ENCODE results near the gene RNU6-9.
"Not testable (repeated sequence)": the region's sequence is repeated elsewhere in the genome, so short reads cannot be mapped to it uniquely, and the experiment has no call there.

The RNU6-9 gene

GRCh38 chr19:882871-883497 is 10.3 kb upstream of the RNU6-9 start:
- H3K4me3 Mint-ChIP-seq, result no peak overlapping the region
- H3K36me3 Mint-ChIP-seq, result no peaks in the 10 kb centered on the region
- no peak overlapping the region for H3K27ac Mint-ChIP-seq
- no peaks in the 10 kb centered on the region for H3K9me3 Mint-ChIP-seq (ENCODE audit: low read depth)
- no peaks in the 10 kb centered on the region for H3K27me3 Mint-ChIP-seq
- peaks cover 9% of the 10 kb centered on the region for H3K4me1 Mint-ChIP-seq (ENCODE audit: low read depth)

GRCh38 chr19:883661-884211 is 9.5 kb upstream of the RNU6-9 start:
- no peaks in the 10 kb centered on the region for H3K27me3 Mint-ChIP-seq
- H3K9me3 Mint-ChIP-seq (ENCODE audit: low read depth), result no peaks in the 10 kb centered on the region
- H3K4me1 Mint-ChIP-seq (ENCODE audit: low read depth), result peaks cover 14% of the 10 kb centered on the region
- H3K4me3 Mint-ChIP-seq, result no peak overlapping the region
- no peak overlapping the region for H3K27ac Mint-ChIP-seq
- H3K36me3 Mint-ChIP-seq, result no peaks in the 10 kb centered on the region

- Mint-ChIP-seq H3K9me3 (ENCODE audit: low read depth) (no peaks in the 10 kb centered on the region), H3K4me1 (ENCODE audit: low read depth) (peaks cover 19% of the 10 kb centered on the region), H3K4me3 (no peak overlapping the region), H3K36me3 (no peaks in the 10 kb centered on the region), H3K27ac (no peak overlapping the region), H3K27me3 (no peaks in the 10 kb centered on the region)
These were observed 8.7 kb upstream of the RNU6-9 start for GRCh38 chr19:884420-885211.

- Mint-ChIP-seq H3K9me3 (ENCODE audit: low read depth) (no peaks in the 10 kb centered on the region), H3K4me1 (ENCODE audit: low read depth) (peaks cover 22% of the 10 kb centered on the region), H3K4me3 (no peak overlapping the region), H3K27me3 (no peaks in the 10 kb centered on the region), H3K27ac (no peak overlapping the region), H3K36me3 (no peaks in the 10 kb centered on the region)
These were observed 7.6 kb upstream of the RNU6-9 start for GRCh38 chr19:885536-886224.

GRCh38 chr19:887072-887471 is 6.2 kb upstream of the RNU6-9 start:
- Mint-ChIP-seq H3K27ac (peak overlapping the region; percentile 66), H3K27me3 (no peaks in the 10 kb centered on the region), H3K4me3 (no peak overlapping the region), H3K4me1 (ENCODE audit: low read depth) (peaks cover 27% of the 10 kb centered on the region), H3K9me3 (ENCODE audit: low read depth) (no peaks in the 10 kb centered on the region), H3K36me3 (no peaks in the 10 kb centered on the region)

GRCh38 chr19:887599-887998 is 5.7 kb upstream of the RNU6-9 start:
- Mint-ChIP-seq H3K9me3 (ENCODE audit: low read depth) (no peaks in the 10 kb centered on the region), H3K36me3 (no peaks in the 10 kb centered on the region), H3K27ac (peak overlapping the region; percentile 64), H3K4me1 (ENCODE audit: low read depth) (peaks cover 27% of the 10 kb centered on the region), H3K4me3 (no peak overlapping the region), H3K27me3 (no peaks in the 10 kb centered on the region)

- Mint-ChIP-seq H3K4me3 (peak overlapping the region; percentile 44), H3K27ac (peak overlapping the region; percentile 70), H3K27me3 (no peaks in the 10 kb centered on the region), H3K9me3 (ENCODE audit: low read depth) (no peaks in the 10 kb centered on the region), H3K36me3 (no peaks in the 10 kb centered on the region), H3K4me1 (ENCODE audit: low read depth) (peaks cover 27% of the 10 kb centered on the region)
These were observed 4.5 kb upstream of the RNU6-9 start for GRCh38 chr19:888581-889385.

GRCh38 chr19:889662-890295 is 3.5 kb upstream of the RNU6-9 start:
- peak overlapping the region; percentile 41 for H3K4me3 Mint-ChIP-seq
- no peaks in the 10 kb centered on the region for H3K36me3 Mint-ChIP-seq
- H3K4me1 Mint-ChIP-seq (ENCODE audit: low read depth), result peaks cover 27% of the 10 kb centered on the region
- H3K27me3 Mint-ChIP-seq, result no peaks in the 10 kb centered on the region
- peak overlapping the region; percentile 22 for H3K27ac Mint-ChIP-seq
- H3K9me3 Mint-ChIP-seq (ENCODE audit: low read depth), result no peaks in the 10 kb centered on the region

GRCh38 chr19:890831-891230 is 2.5 kb upstream of the RNU6-9 start:
- Mint-ChIP-seq H3K4me3 (peak overlapping the region; percentile 76), H3K27ac (no peak overlapping the region), H3K27me3 (no peaks in the 10 kb centered on the region), H3K4me1 (ENCODE audit: low read depth) (peaks cover 28% of the 10 kb centered on the region), H3K9me3 (ENCODE audit: low read depth) (no peaks in the 10 kb centered on the region), H3K36me3 (no peaks in the 10 kb centered on the region)

GRCh38 chr19:891421-892200 is 1.7 kb upstream of the RNU6-9 start:
- H3K4me3 Mint-ChIP-seq, result peak overlapping the region; percentile 81
- H3K9me3 Mint-ChIP-seq (ENCODE audit: low read depth); H3K27me3 Mint-ChIP-seq; H3K36me3 Mint-ChIP-seq; H3K27ac Mint-ChIP-seq: not testable (repeated sequence)
- peaks cover 28% of the 10 kb centered on the region for H3K4me1 Mint-ChIP-seq (ENCODE audit: low read depth)

- Mint-ChIP-seq H3K27ac (peak overlapping the region; percentile 68), H3K36me3 (no peaks in the 10 kb centered on the region), H3K4me3 (peak overlapping the region; percentile 81), H3K27me3 (no peaks in the 10 kb centered on the region), H3K9me3 (ENCODE audit: low read depth) (no peaks in the 10 kb centered on the region), H3K4me1 (ENCODE audit: low read depth) (peaks cover 24% of the 10 kb centered on the region)
These were observed 916 bp upstream of the RNU6-9 start for GRCh38 chr19:892243-892893.

- Mint-ChIP-seq H3K9me3 (ENCODE audit: low read depth) (no peaks in the 10 kb centered on the region), H3K36me3 (no peaks in the 10 kb centered on the region), H3K27me3 (no peaks in the 10 kb centered on the region), H3K27ac (no peak overlapping the region), H3K4me3 (no peak overlapping the region), H3K4me1 (ENCODE audit: low read depth) (peaks cover 3% of the 10 kb centered on the region)
These were observed 3.1 kb downstream of the RNU6-9 start for GRCh38 chr19:896434-896833.

- peaks cover 3% of the 10 kb centered on the region for H3K4me1 Mint-ChIP-seq (ENCODE audit: low read depth)
- H3K9me3 Mint-ChIP-seq (ENCODE audit: low read depth), result no peaks in the 10 kb centered on the region
- H3K27ac Mint-ChIP-seq, result no peak overlapping the region
- no peak overlapping the region for H3K4me3 Mint-ChIP-seq
- H3K27me3 Mint-ChIP-seq, result no peaks in the 10 kb centered on the region
- H3K36me3 Mint-ChIP-seq, result no peaks in the 10 kb centered on the region
These were observed 3.7 kb downstream of the RNU6-9 start for GRCh38 chr19:896999-897398.
